ENCODE measurements around the gene ADI1. TPM values are rescaled to one million over a fixed set of nuclear protein-coding genes. Genes with fewer than 3 reads are reported as not detected.

The ADI1 gene
- total and polyA plus RNA-seq, 4 donors = 56.2 to 660 (median 158) TPM

- TF ChIP-seq REST (IDR thresholded peaks at IDR 0.05) = peak; percentile 32
- peak in 1 of 2 donors; percentile 39 for TF ChIP-seq RAD21 (IDR thresholded peaks at IDR 0.05)
- TF ChIP-seq MAX (IDR thresholded peaks at IDR 0.05) = no peak
These were observed 38.9 kb downstream of the ADI1 start (continued) for GRCh38 chr2:3480352-3481010.

GRCh38 chr2:3479430-3480320 is 39.7 kb downstream of the ADI1 start:
- peaks cover 0 to 28% (median 3%) of the 10 kb centered on the region in 4 donors for H3K36me3 ChIP-seq (ENCODE audit: control insufficient read depth in 4 of 4, insufficient read depth in 3 of 4, low read depth in 1 of 4, low read length in 3 of 4)
- TF ChIP-seq HNF4G (IDR thresholded peaks at IDR 0.05) = no peak
- TF ChIP-seq FOXA1 (IDR thresholded peaks at IDR 0.05) = no peak
- TF ChIP-seq SP1 (IDR thresholded peaks at IDR 0.05) = no peak
- no peak for TF ChIP-seq NR2F2 (IDR thresholded peaks at IDR 0.05)
- TF ChIP-seq TAF1 (conservative IDR thresholded peaks at IDR 0.05) = no peak
- TF ChIP-seq GABPA (IDR thresholded peaks at IDR 0.05 in 1 of 2, conservative IDR thresholded peaks at IDR 0.05 in 1 of 2) = no peak
- TF ChIP-seq REST (IDR thresholded peaks at IDR 0.05) = no peak
- TF ChIP-seq HNF4A (conservative IDR thresholded peaks at IDR 0.05) = no peak
- no peaks in the 10 kb centered on the region for H3K27me3 ChIP-seq (ENCODE audit: control insufficient read depth in 4 of 4, insufficient read depth in 4 of 4, low read length in 3 of 4)
- no peak overlapping the region for H3K9ac ChIP-seq (ENCODE audit: low read depth in 1 of 2, low read length in 2 of 2)
- H3K4me1 ChIP-seq (ENCODE audit: control insufficient read depth in 4 of 4, insufficient read depth in 4 of 4, low read length in 3 of 4) = peaks cover 0 to 10% (median 9%) of the 10 kb centered on the region in 4 donors
- H3K27ac ChIP-seq (ENCODE audit: low read depth in 1 of 2, low read length in 2 of 2) = no peak overlapping the region
- no peak overlapping the region for H3K4me3 ChIP-seq (ENCODE audit: low read depth in 1 of 3, low read length in 3 of 3)
- 87% methylated on average over 31 of the region's 31 CpGs for WGBS
- no peaks in the 10 kb centered on the region for H3K9me3 ChIP-seq (ENCODE audit: control insufficient read depth in 4 of 4, low read length in 3 of 4)
- no peak for DNase-seq (ENCODE audit: low spot score)
